ENCODE data around the gene VSIG10. TPM values are rescaled to one million over a fixed set of nuclear protein-coding genes. Genes with fewer than 3 reads are reported as not detected.
A peak's percentile ranks its signal among the peaks of the same experiment; 100 is the strongest.

The VSIG10 gene
- total RNA-seq, 4 donors from 2014 or later, result 27.6 to 59.9 (median 39.4) TPM

GRCh38 chr12:118055865-118056773 lies 47.7 kb downstream of the VSIG10 start:
- intact Hi-C loops (cut with DNase I; ENCODE audit: low total_unique reads), result no loop called here

DNA sequence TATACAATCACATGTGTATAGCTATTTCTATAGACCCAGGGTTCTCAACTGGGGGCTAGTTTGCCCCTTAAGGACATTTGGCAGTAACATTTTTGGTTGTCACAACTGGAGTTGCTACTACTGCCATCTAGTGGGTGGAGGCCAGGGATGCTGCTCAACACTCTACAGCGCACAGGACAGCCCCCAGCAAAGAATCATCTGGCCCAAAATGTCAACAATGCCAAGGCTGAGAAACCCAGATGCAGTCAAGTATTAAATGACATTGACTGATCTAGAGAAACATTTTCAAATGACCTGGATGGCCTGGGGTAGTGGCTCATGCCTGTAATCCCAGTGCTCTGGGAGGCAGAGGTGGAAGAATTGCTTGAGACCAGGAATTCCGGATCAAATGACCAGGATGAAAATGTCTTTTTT lies 48.7 kb downstream of the VSIG10 start:
- H3K36me3 ChIP-seq, result no peaks in the 10 kb centered on the region
- H3K9me3 ChIP-seq, result no peaks in the 10 kb centered on the region
- intact Hi-C loops (cut with DNase I; ENCODE audit: low total_unique reads), result no loop called here
- H3K27ac ChIP-seq, result no peak overlapping the region
- H3K4me3 ChIP-seq, result no peak overlapping the region
- no peaks in the 10 kb centered on the region for H3K27me3 ChIP-seq
- H3K4me1 ChIP-seq, result peaks cover 0 to 7% of the 10 kb centered on the region in 2 donors
- DNase-seq, result peak in 1 of 2 donors; percentile 23
- TF ChIP-seq POLR2A (IDR thresholded peaks at IDR 0.05), result no peak
- TF ChIP-seq, protein P1, sequence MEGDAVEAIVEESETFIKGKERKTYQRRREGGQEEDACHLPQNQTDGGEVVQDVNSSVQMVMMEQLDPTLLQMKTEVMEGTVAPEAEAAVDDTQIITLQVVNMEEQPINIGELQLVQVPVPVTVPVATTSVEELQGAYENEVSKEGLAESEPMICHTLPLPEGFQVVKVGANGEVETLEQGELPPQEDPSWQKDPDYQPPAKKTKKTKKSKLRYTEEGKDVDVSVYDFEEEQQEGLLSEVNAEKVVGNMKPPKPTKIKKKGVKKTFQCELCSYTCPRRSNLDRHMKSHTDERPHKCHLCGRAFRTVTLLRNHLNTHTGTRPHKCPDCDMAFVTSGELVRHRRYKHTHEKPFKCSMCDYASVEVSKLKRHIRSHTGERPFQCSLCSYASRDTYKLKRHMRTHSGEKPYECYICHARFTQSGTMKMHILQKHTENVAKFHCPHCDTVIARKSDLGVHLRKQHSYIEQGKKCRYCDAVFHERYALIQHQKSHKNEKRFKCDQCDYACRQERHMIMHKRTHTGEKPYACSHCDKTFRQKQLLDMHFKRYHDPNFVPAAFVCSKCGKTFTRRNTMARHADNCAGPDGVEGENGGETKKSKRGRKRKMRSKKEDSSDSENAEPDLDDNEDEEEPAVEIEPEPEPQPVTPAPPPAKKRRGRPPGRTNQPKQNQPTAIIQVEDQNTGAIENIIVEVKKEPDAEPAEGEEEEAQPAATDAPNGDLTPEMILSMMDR (IDR thresholded peaks at IDR 0.05), result peak in 2 of 4 experiments; percentile 26 to 39

More at GRCh38 chr12:118055865-118056773, 47.7 kb downstream of the VSIG10 start:
- Histone ChIP-seq H3K27me3 (no peaks in the 10 kb centered on the region), H3K36me3 (no peaks in the 10 kb centered on the region), H3K4me1 (peaks cover 0 to 7% of the 10 kb centered on the region in 2 donors), H3K4me3 (no peak overlapping the region), H3K27ac (no peak overlapping the region), H3K9me3 (no peaks in the 10 kb centered on the region)
- DNase-seq, result no peak
- no peak for TF ChIP-seq POLR2A (IDR thresholded peaks at IDR 0.05)
- TF ChIP-seq, protein P1 (IDR thresholded peaks at IDR 0.05), result no peak

- Histone ChIP-seq H3K4me3 (no peak overlapping the region), H3K9me3 (no peaks in the 10 kb centered on the region), H3K27me3 (no peaks in the 10 kb centered on the region), H3K27ac (peak overlapping the region; percentile 28 to 38), H3K36me3 (no peaks in the 10 kb centered on the region), H3K4me1 (peaks cover 0 to 7% of the 10 kb centered on the region in 2 donors)
- DNase-seq, result no peak
- intact Hi-C loops (cut with DNase I; ENCODE audit: low total_unique reads), result no loop called here
- no peak for TF ChIP-seq POLR2A (IDR thresholded peaks at IDR 0.05)
- TF ChIP-seq, protein P1 (IDR thresholded peaks at IDR 0.05), result no peak
These were observed 50.5 kb downstream of the VSIG10 start for GRCh38 chr12:118053071-118053985.

GRCh38 chr12:118052324-118053070 lies 51.3 kb downstream of the VSIG10 start:
- H3K4me3 ChIP-seq, result no peak overlapping the region
- H3K36me3 ChIP-seq, result no peaks in the 10 kb centered on the region
- peaks cover 0 to 7% of the 10 kb centered on the region in 2 donors for H3K4me1 ChIP-seq
- H3K27me3 ChIP-seq, result no peaks in the 10 kb centered on the region
- peak; percentile 45 to 60 for DNase-seq
- intact Hi-C loops (cut with DNase I; ENCODE audit: low total_unique reads), result no loop called here
- peak overlapping the region; percentile 28 to 48 for H3K27ac ChIP-seq
- H3K9me3 ChIP-seq, result no peaks in the 10 kb centered on the region
- TF ChIP-seq, protein P1 (IDR thresholded peaks at IDR 0.05), result no peak
- TF ChIP-seq POLR2A (IDR thresholded peaks at IDR 0.05), result no peak
